OCI-LY1 (cell line): Measurements from ENCODE around the gene AMOTL1.

ENCODE experiments used
- H2AFZ ChIP-seq: fragments of 200-600 bp; sonication (generic), shearing (Covaris generic); 2 replicates; pipeline ENCODE4 v1.6.0; 2014; ENCODE audit warnings: antibody characterized with exemption, mild to moderate bottlenecking, low read length
- H3F3A ChIP-seq: fragments of 200-600 bp; sonication (generic), shearing (Covaris generic); 2 replicates; pipeline ENCODE4 v1.6.0; 2014; ENCODE audit warnings: mild to moderate bottlenecking, antibody characterized with exemption, low read length, moderate library complexity; ENCODE audit not compliant: insufficient read depth
- H3K27ac ChIP-seq: fragments of 200-600 bp; sonication (generic); 2 replicates; pipeline ENCODE4 v1.5.1; 2014; ENCODE audit warnings: low read length, mixed run types, mild to moderate bottlenecking, low read depth; ENCODE audit not compliant: poor library complexity, severe bottlenecking
- H3K27me3 ChIP-seq: fragments of 200-600 bp; sonication (generic); 2 replicates; pipeline ENCODE4 v1.6.0; 2014; ENCODE audit warnings: antibody characterized with exemption, mild to moderate bottlenecking, low read length, moderate library complexity; ENCODE audit not compliant: insufficient read depth
- H3K36me3 ChIP-seq: fragments of 200-600 bp; sonication (generic); 2 replicates; pipeline ENCODE4 v1.6.1; 2014; ENCODE audit warnings: mild to moderate bottlenecking, antibody characterized with exemption, low read length, moderate library complexity, mixed read lengths; ENCODE audit not compliant: insufficient read depth
- H3K4me1 ChIP-seq: fragments of 200-600 bp; sonication (generic); 2 replicates; pipeline ENCODE4 v1.5.1; 2014; ENCODE audit warnings: mild to moderate bottlenecking, low read length, moderate library complexity; ENCODE audit not compliant: insufficient read depth, severe bottlenecking
- H3K4me2 ChIP-seq: fragments of 200-600 bp; sonication (generic), shearing (Covaris generic); 2 replicates; pipeline ENCODE4 v1.6.1; 2014; ENCODE audit warnings: low read length
- H3K4me3 ChIP-seq: fragments of 200-600 bp; sonication (generic); 2 replicates; pipeline ENCODE4 v1.5.1; 2014; ENCODE audit warnings: low read length, low read depth, mild to moderate bottlenecking, mixed read lengths; ENCODE audit not compliant: poor library complexity, severe bottlenecking
- H3K79me2 ChIP-seq: fragments of 200-600 bp; shearing (Covaris generic); 2 replicates; pipeline ENCODE4 v1.6.1; 2016; ENCODE audit warnings: mixed run types, low read length, mixed read lengths; ENCODE audit not compliant: insufficient read depth
- H3K9ac ChIP-seq: fragments of 200-600 bp; sonication (generic), shearing (Covaris generic); 2 replicates; pipeline ENCODE4 v1.6.1; 2014; ENCODE audit warnings: mild to moderate bottlenecking, low read length, mixed read lengths
- H3K9me2 ChIP-seq: fragments of 200-600 bp; sonication (generic), shearing (Covaris generic); 2 replicates; pipeline ENCODE4 v1.6.1; 2014; ENCODE audit warnings: low read depth, mild to moderate bottlenecking, low read length, mixed read lengths
- H3K9me3 ChIP-seq: fragments of 200-600 bp; shearing (Covaris generic); 2 replicates; pipeline ENCODE4 v1.6.1; 2014; ENCODE audit warnings: low read length, mixed read lengths
- H4K20me1 ChIP-seq: fragments of 200-600 bp; sonication (generic), shearing (Covaris generic); 2 replicates; pipeline ENCODE4 v1.6.0; 2016; ENCODE audit warnings: mild to moderate bottlenecking, low read length; ENCODE audit not compliant: insufficient read depth
- CTCF ChIP-seq: fragments of 200-600 bp; sonication (generic), shearing (Covaris generic); IDR thresholded peaks from 2 replicates; pipeline ENCODE4 v1.5.1; 2017; ENCODE audit warnings: mild to moderate bottlenecking, antibody characterized with exemption, low read length, moderate library complexity, mixed read lengths
- EZH2 ChIP-seq: fragments of 200-600 bp; sonication (generic), shearing (Covaris generic); IDR thresholded peaks from 2 replicates; pipeline ENCODE4 v1.8.0; 2017; ENCODE audit warnings: borderline replicate concordance, mixed run types, mild to moderate bottlenecking, antibody characterized with exemption, low read length, moderate library complexity, mixed read lengths

AMOTL1 gene

GRCh38 chr11:94742665-94743064 lies 25.5 kb upstream of the AMOTL1 start:
- H3F3A ChIP-seq, result no peaks in the 10 kb centered on the region
- H3K4me3 ChIP-seq, result no peak overlapping the region
- no peaks in the 10 kb centered on the region for H3K79me2 ChIP-seq
- no peaks in the 10 kb centered on the region for H3K9me2 ChIP-seq
- H3K36me3 ChIP-seq, result no peaks in the 10 kb centered on the region
- H3K27me3 ChIP-seq, result no peaks in the 10 kb centered on the region; the same call in 1 of the 2 replicates
- H3K27ac ChIP-seq, result no peak overlapping the region
- no peak overlapping the region for H3K4me2 ChIP-seq
- H4K20me1 ChIP-seq, result no peaks in the 10 kb centered on the region
- no peak for TF ChIP-seq EZH2
- no peak for TF ChIP-seq CTCF
- H3K9me3 ChIP-seq, result no peaks in the 10 kb centered on the region
- no peaks in the 10 kb centered on the region for H3K4me1 ChIP-seq
- H2AFZ ChIP-seq, result no peak overlapping the region
- H3K9ac ChIP-seq, result no peak overlapping the region

GRCh38 chr11:94746721-94747120 lies 21.4 kb upstream of the AMOTL1 start:
- no peaks in the 10 kb centered on the region for H4K20me1 ChIP-seq
- no peak overlapping the region for H2AFZ ChIP-seq

GRCh38 chr11:94747146-94747545 lies 21.0 kb upstream of the AMOTL1 start:
- no peaks in the 10 kb centered on the region for H4K20me1 ChIP-seq
- no peaks in the 10 kb centered on the region for H3K9me2 ChIP-seq
- H3K79me2 ChIP-seq, result no peaks in the 10 kb centered on the region
- H3K4me2 ChIP-seq, result no peak overlapping the region
- no peaks in the 10 kb centered on the region for H3K9me3 ChIP-seq
- no peak overlapping the region for H2AFZ ChIP-seq
- TF ChIP-seq CTCF, result no peak
- TF ChIP-seq EZH2, result no peak
- no peaks in the 10 kb centered on the region for H3K4me1 ChIP-seq
- H3K4me3 ChIP-seq, result no peak overlapping the region
- no peaks in the 10 kb centered on the region for H3F3A ChIP-seq
- H3K27me3 ChIP-seq, result no peaks in the 10 kb centered on the region; the same call in 1 of the 2 replicates
- H3K27ac ChIP-seq, result no peak overlapping the region
- H3K36me3 ChIP-seq, result no peaks in the 10 kb centered on the region
- no peak overlapping the region for H3K9ac ChIP-seq

More at GRCh38 chr11:94746721-94747120, 21.4 kb upstream of the AMOTL1 start:
- H3F3A ChIP-seq, result no peaks in the 10 kb centered on the region
- TF ChIP-seq CTCF (no peak), EZH2 (no peak)
- H3K4me2 ChIP-seq, result no peak overlapping the region
- H3K36me3 ChIP-seq, result no peaks in the 10 kb centered on the region
- no peak overlapping the region for H3K9ac ChIP-seq
- H3K27ac ChIP-seq, result no peak overlapping the region
- H3K9me3 ChIP-seq, result no peaks in the 10 kb centered on the region
- no peaks in the 10 kb centered on the region for H3K79me2 ChIP-seq
- H3K4me3 ChIP-seq, result no peak overlapping the region
- H3K27me3 ChIP-seq, result no peaks in the 10 kb centered on the region; the same call in 1 of the 2 replicates
- no peaks in the 10 kb centered on the region for H3K9me2 ChIP-seq
- H3K4me1 ChIP-seq, result no peaks in the 10 kb centered on the region
